NCI-H2196 (cell line): ENCODE data around the gene ALPP.
"Not testable (repeated sequence)": the region's sequence is repeated elsewhere in the genome, so short reads cannot be mapped to it uniquely, and the experiment has no call there.

Source experiments
- DNase-seq: peaks from one replicate; lab custom pipeline; 2025; ENCODE audit not compliant: unreplicated experiment; lab: John Stamatoyannopoulos, UW

Gene ALPP

GRCh38 chr2:232378735-232379151, at the start of gene ALPP:
ALPP (plus strand) TSS chr2:232378751; CDS start chr2:232378803, 52 bp downstream.
- not testable (repeated sequence) for DNase-seq

GRCh38 chr2:232329716-232330067, 48.9 kb upstream of the ALPP start:
- DNase-seq = no peak

- DNase-seq = no peak
Measured at GRCh38 chr2:232330068-232330999, 48.2 kb upstream of the ALPP start.

GRCh38 chr2:232331061-232331460, 47.5 kb upstream of the ALPP start:
- DNase-seq = not testable (repeated sequence)

- DNase-seq = not testable (repeated sequence)
Measured at GRCh38 chr2:232331641-232332040, 46.9 kb upstream of the ALPP start.

GRCh38 chr2:232332244-232332939, 46.2 kb upstream of the ALPP start:
- DNase-seq = not testable (repeated sequence)

GRCh38 chr2:232332940-232333259, 45.7 kb upstream of the ALPP start:
- DNase-seq = no peak

GRCh38 chr2:232333361-232334135, 45.0 kb upstream of the ALPP start:
- no peak for DNase-seq

- not testable (repeated sequence) for DNase-seq
Measured at GRCh38 chr2:232334136-232334884, 44.2 kb upstream of the ALPP start.

GRCh38 chr2:232334885-232335205, 43.7 kb upstream of the ALPP start:
- not testable (repeated sequence) for DNase-seq

GRCh38 chr2:232335206-232335858, 43.2 kb upstream of the ALPP start:
- not testable (repeated sequence) for DNase-seq

GRCh38 chr2:232335859-232336215, 42.7 kb upstream of the ALPP start:
- no peak for DNase-seq

GRCh38 chr2:232336241-232336736, 42.3 kb upstream of the ALPP start:
- no peak for DNase-seq

- DNase-seq = no peak
Measured at GRCh38 chr2:232336981-232337720, 41.4 kb upstream of the ALPP start.

GRCh38 chr2:232338094-232338758, 40.3 kb upstream of the ALPP start:
- not testable (repeated sequence) for DNase-seq

GRCh38 chr2:232338759-232339106, 39.8 kb upstream of the ALPP start:
- DNase-seq = no peak

GRCh38 chr2:232339121-232340081, 39.1 kb upstream of the ALPP start:
- DNase-seq = no peak
